CD4-positive, alpha-beta T cell treated with Interleukin-17A for 1 hour (primary cell): Measurements from ENCODE around the gene CRADD.
A peak's percentile ranks its signal among the peaks of the same experiment; 100 is the strongest.
"Not testable (repeated sequence)": the region's sequence is repeated elsewhere in the genome, so short reads cannot be mapped to it uniquely, and the experiment has no call there.

Experiments used
- DNase-seq: peaks from one replicate; pipeline ENCODE4 v3.0.0-alpha.2; 2020

Gene CRADD

GRCh38 chr12:93850481-93851256 is 173.5 kb downstream of the CRADD start:
- no peak for DNase-seq

GRCh38 chr12:93851257-93851671 is 174.1 kb downstream of the CRADD start:
- peak; percentile 49 for DNase-seq

- no peak for DNase-seq
These were observed 175.0 kb downstream of the CRADD start for GRCh38 chr12:93852173-93852591.

- DNase-seq, result peak; percentile 3
These were observed 176.7 kb downstream of the CRADD start for GRCh38 chr12:93853698-93854478.

GRCh38 chr12:93855261-93855660 is 178.1 kb downstream of the CRADD start:
- DNase-seq, result no peak

GRCh38 chr12:93856611-93857010 is 179.4 kb downstream of the CRADD start:
- DNase-seq, result no peak

GRCh38 chr12:93857279-93857938 is 180.2 kb downstream of the CRADD start:
- no peak for DNase-seq

- no peak for DNase-seq
These were observed 180.8 kb downstream of the CRADD start for GRCh38 chr12:93857991-93858447.

- no peak for DNase-seq
These were observed 183.6 kb downstream of the CRADD start for GRCh38 chr12:93860668-93861373.

GRCh38 chr12:93862424-93862823 is 185.2 kb downstream of the CRADD start:
- DNase-seq, result no peak

- DNase-seq, result no peak
These were observed 188.6 kb downstream of the CRADD start for GRCh38 chr12:93865751-93866150.

GRCh38 chr12:93868771-93869170 is 191.6 kb downstream of the CRADD start:
- no peak for DNase-seq

GRCh38 chr12:93870020-93870795 is 193.0 kb downstream of the CRADD start:
- DNase-seq, result no peak

GRCh38 chr12:93871566-93871965 is 194.4 kb downstream of the CRADD start:
- not testable (repeated sequence) for DNase-seq

- no peak for DNase-seq
These were observed 196.4 kb downstream of the CRADD start for GRCh38 chr12:93873561-93873960.

- no peak for DNase-seq
These were observed 198.0 kb downstream of the CRADD start for GRCh38 chr12:93875157-93875556.

GRCh38 chr12:93876360-93876759 is 199.2 kb downstream of the CRADD start:
- no peak for DNase-seq

- no peak for DNase-seq
These were observed 200.3 kb downstream of the CRADD start for GRCh38 chr12:93877446-93877845.

- no peak for DNase-seq
These were observed 202.6 kb downstream of the CRADD start for GRCh38 chr12:93879476-93880421.

- no peak for DNase-seq
These were observed 203.8 kb downstream of the CRADD start for GRCh38 chr12:93880853-93881522.
